K562 (cell line): ENCODE data around the gene ST3GAL5. TPM values are rescaled to one million over a fixed set of nuclear protein-coding genes. Genes with fewer than 3 reads are reported as not detected.

Experiments
- AFF4 ChIP-seq: sonication (generic); formaldehyde crosslinking; IDR thresholded peaks from 2 replicates; pipeline ENCODE4 v1.8.0; 2023; ENCODE audit warnings: mild to moderate bottlenecking, missing genetic modification reagents
- ATF2 ChIP-seq: sonication (generic); formaldehyde crosslinking; IDR thresholded peaks from 2 replicates; pipeline ENCODE4 v1.8.1; 2022; ENCODE audit warnings: missing genetic modification reagents
- HNRNPL ChIP-seq: fragments of 200-400 bp; formaldehyde crosslinking; IDR thresholded peaks from 2 replicates; pipeline ENCODE4 v1.6.1; 2017; ENCODE audit warnings: low read depth, mild to moderate bottlenecking, low read length
- MCM5 ChIP-seq: fragments of 450-650 bp; IDR thresholded peaks from 2 replicates; pipeline ENCODE4 v1.6.1; 2016; ENCODE audit warnings: low read depth
- MED1 ChIP-seq: sonication (generic); formaldehyde crosslinking; IDR thresholded peaks from 2 replicates; pipeline ENCODE4 v1.8.1; 2023; ENCODE audit warnings: missing genetic modification reagents, borderline replicate concordance
- MEIS2 ChIP-seq: fragments of 450-650 bp; IDR thresholded peaks from 2 replicates; pipeline ENCODE4 v1.6.1; 2014; ENCODE audit warnings: mild to moderate bottlenecking; ENCODE audit not compliant: partially characterized antibody
- PTBP1 ChIP-seq: fragments of 200-400 bp; formaldehyde crosslinking; IDR thresholded peaks from 2 replicates; pipeline ENCODE4 v1.6.1; 2017; ENCODE audit warnings: low read depth, low read length
- RAD21 ChIP-seq, 2 experiments: fragments of 250-450 bp in 1 of 2; fragments of 450-650 bp in 1 of 2; sonication (Bioruptor Pico) in 1 of 2; formaldehyde crosslinking in 1 of 2; IDR thresholded peaks in 1 of 2; conservative IDR thresholded peaks in 1 of 2; 2 replicates each; pipeline versions ENCODE4 v1.4.0 to v1.8.0; 2020 to 2022; ENCODE audit warnings: mild to moderate bottlenecking in 2 of 2, moderate library complexity in 1 of 2
- REST ChIP-seq, 2 experiments: fragments of 450-650 bp; formaldehyde crosslinking in 1 of 2; IDR thresholded peaks; 2 replicates each; pipeline versions ENCODE4 v1.4.0 to v1.6.1; 2014 to 2020; ENCODE audit warnings: mild to moderate bottlenecking in 2 of 2, borderline replicate concordance in 1 of 2, low read depth in 1 of 2
- SNAPC5 ChIP-seq: fragments of 250-450 bp; sonication (Bioruptor Pico); IDR thresholded peaks from 2 replicates; pipeline ENCODE4 v1.8.0; 2021; ENCODE audit warnings: moderate library complexity, mild to moderate bottlenecking, inconsistent platforms
- SRSF1 ChIP-seq: fragments of 200-400 bp; formaldehyde crosslinking; IDR thresholded peaks from 2 replicates; pipeline ENCODE4 v1.6.1; 2017; ENCODE audit warnings: mild to moderate bottlenecking, low read depth, low read length, moderate library complexity
- ZNF146 ChIP-seq: IDR thresholded peaks from one replicate; pipeline ENCODE4 v1.6.1; 2018; ENCODE audit warnings: missing compliant biosample characterization; ENCODE audit not compliant: unreplicated experiment
- polyA plus RNA-seq, 8 experiments: library from polyadenylated mRNA; depleted of rRNA in 4 of 8; stranded (reverse) in 5 of 8; unstranded in 3 of 8; fragments of >200 nt; fragmentation: Nextera tagmentation in 2 of 8; fragmentation: Illumina TruSeq in 1 of 8; extraction: Ambion mirVana in 2 of 8; extraction: Trizol in 1 of 8; gene quantifications; 2 replicates each; pipeline versions ENCODE4 v1.2.1 to v1.2.3, GENCODE V29; 2011 to 2014; ENCODE audit warnings: inconsistent platforms in 1 of 8, missing spikeins in 1 of 8
- total RNA-seq, 7 experiments: library from RNA; depleted of rRNA in 6 of 7; stranded (reverse); fragments of >200 nt in 6 of 7; fragmentation: Illumina TruSeq in 2 of 7; extraction: Trizol in 2 of 7; gene quantifications; 2 replicates each; pipeline versions ENCODE4 v1.2.1 to v1.2.3, GENCODE V29; 2011 to 2021; ENCODE audit warnings: low replicate concordance in 1 of 7

ST3GAL5 gene
- total and polyA plus RNA-seq, 9 of the 15 experiments (the other 6 are each of a cell fraction or from before 2014, with no cell fraction given): 1.6 to 10.0 (median 4.2) TPM

DNA sequence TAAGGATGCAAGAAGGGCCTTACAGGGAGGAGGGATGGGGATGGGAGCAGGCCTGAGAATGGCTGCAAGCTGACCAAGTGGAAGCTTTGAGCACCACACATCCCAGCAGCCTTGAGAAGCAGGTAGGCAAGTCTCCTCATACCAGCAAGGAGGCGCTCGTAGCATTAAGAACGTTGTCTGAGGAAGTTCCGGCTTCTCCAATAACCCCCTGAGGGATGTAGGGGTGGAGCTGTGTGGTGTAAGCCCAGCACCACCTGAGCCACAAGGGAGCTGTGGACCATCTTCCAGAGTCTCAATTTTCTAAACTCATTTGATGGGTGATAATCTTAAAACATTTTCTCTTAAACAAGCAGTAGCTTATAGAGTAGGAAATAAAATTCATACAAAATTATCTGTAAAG, 50.6 kb downstream of the ST3GAL5 start (continued):
- TF ChIP-seq AFF4 (CRISPR knock-in tag) (no peak), RAD21 (CRISPR knock-in tag; conservative IDR thresholded peaks at IDR 0.05 in 1 of 2, IDR thresholded peaks at IDR 0.05 in 1 of 2) (peak in 1 of 2 experiments; percentile 52; a peak in 2 of 4 replicates), ZNF146 (CRISPR knock-in tag) (no peak), MED1 (no peak), REST (IDR thresholded peaks at IDR 0.05; ENCODE audit: borderline replicate concordance) (peak; percentile 51; the same call in 1 of the 2 replicates), REST (CRISPR knock-in tag; IDR thresholded peaks at IDR 0.05; ENCODE audit: low read depth) (no peak), MEIS2 (no peak), HNRNPL (no peak), SNAPC5 (CRISPR knock-in tag) (no peak), SRSF1 (no peak), ATF2 (CRISPR knock-in tag) (no peak), PTBP1 (no peak), MCM5 (no peak)
